HUES64 (cell line): ENCODE results near the gene INPP5B. TPM values are rescaled to one million over a fixed set of nuclear protein-coding genes. Genes with fewer than 3 reads are reported as not detected.
"Not testable (repeated sequence)": the region's sequence is repeated elsewhere in the genome, so short reads cannot be mapped to it uniquely, and the experiment has no call there.

Source experiments
- H3K27ac ChIP-seq: 2 replicates; pipeline ENCODE4 v1.7.0; 2013; ENCODE audit warnings: low read depth, low read length, inconsistent platforms
- H3K27me3 ChIP-seq: 2 replicates; pipeline ENCODE4 v1.6.1; 2013; ENCODE audit warnings: mild to moderate bottlenecking, low read length; ENCODE audit not compliant: insufficient read depth
- H3K36me3 ChIP-seq: 2 replicates; pipeline ENCODE4 v1.6.1; 2013; ENCODE audit warnings: mild to moderate bottlenecking, low read length; ENCODE audit not compliant: insufficient read depth
- H3K4me1 ChIP-seq: 2 replicates; pipeline ENCODE4 v1.6.1; 2013; ENCODE audit warnings: mild to moderate bottlenecking, low read length, moderate library complexity; ENCODE audit not compliant: insufficient read depth
- H3K4me3 ChIP-seq: 2 replicates; pipeline ENCODE4 v1.5.1; 2013; ENCODE audit warnings: mild to moderate bottlenecking, low read length, moderate library complexity
- H3K9ac ChIP-seq: 2 replicates; pipeline ENCODE4 v1.6.1; 2013; ENCODE audit warnings: mild to moderate bottlenecking, low read depth, low read length
- H3K9me3 ChIP-seq: 2 replicates; pipeline ENCODE4 v1.6.1; 2013; ENCODE audit warnings: low read depth, low read length; ENCODE audit not compliant: insufficient read depth
- WGBS: fragments of 150-250, 120-280 bp; methylation state at CpG from one replicate; pipeline ENCODE4 v1.1.7; 2013; ENCODE audit warnings: missing lambda C conversion rate; 5-methylcytosine and 5-hydroxymethylcytosine counted together
- polyA plus RNA-seq, 2 experiments: library from polyadenylated mRNA; stranded (reverse); fragments of 50-300 nt; gene quantifications; one replicate each; pipeline ENCODE4 v1.2.3, GENCODE V29; 2013

Gene INPP5B
- 11.1 TPM for polyA plus RNA-seq (2013, experiment 1 of 2)
- polyA plus RNA-seq (2013, experiment 2 of 2), result 12.6 TPM

GRCh38 chr1:37946703-37947360 is at the start of gene INPP5B:
TSS of gene INPP5B (minus strand) at chr1:37947053. CDS start at chr1:37946308, 745 bp downstream.
- H3K4me1 ChIP-seq, result 0 out of 2 replicates have a peak, but pooled peaks cover 3% of the 10 kb centered on the region
- H3K27ac ChIP-seq, result peak within 1 kb of the TSS; percentile 28; the same call in 1 of the 2 replicates
- H3K9me3 ChIP-seq, result no peaks in the 10 kb centered on the region
- no peaks in the 10 kb centered on the region for H3K27me3 ChIP-seq
- WGBS, result 4% methylated on average over 11 of the region's 11 CpGs
- peak within 1 kb of the TSS; percentile 77 for H3K4me3 ChIP-seq
- H3K9ac ChIP-seq, result peak within 1 kb of the TSS; percentile 79
- H3K36me3 ChIP-seq, result no peaks in the 10 kb centered on the region

- 94% methylated on average over 46 of the region's 46 CpGs for WGBS
- H3K27ac ChIP-seq, result peak overlapping the region; percentile 80
- H3K4me1 ChIP-seq, result peaks cover 27% of the 10 kb centered on the region
- H3K9me3 ChIP-seq, result no peaks in the 10 kb centered on the region
- peak overlapping the region; percentile 51 for H3K4me3 ChIP-seq
- no peaks in the 10 kb centered on the region for H3K27me3 ChIP-seq
- H3K36me3 ChIP-seq, result peaks cover 33% of the 10 kb centered on the region
- peak overlapping the region; percentile 75 for H3K9ac ChIP-seq
Observed at GRCh38 chr1:37995751-37996345, 49.0 kb upstream of the INPP5B start.

GRCh38 chr1:37994886-37995566 is 48.2 kb upstream of the INPP5B start:
- Histone ChIP-seq H3K36me3 (peaks cover 33% of the 10 kb centered on the region), H3K9ac (peak overlapping the region; percentile 75; the same call in 1 of the 2 replicates), H3K27me3 (no peaks in the 10 kb centered on the region), H3K27ac (peak overlapping the region; percentile 25; the same call in 1 of the 2 replicates), H3K4me3 (peak overlapping the region; percentile 51), H3K9me3 (no peaks in the 10 kb centered on the region), H3K4me1 (peaks cover 19% of the 10 kb centered on the region)
- WGBS, result 93% methylated on average over 11 of the region's 11 CpGs

- Histone ChIP-seq H3K4me1 (peaks cover 5% of the 10 kb centered on the region; the same call in 1 of the 2 replicates), H3K36me3 (peaks cover 42% of the 10 kb centered on the region), H3K9ac (peak overlapping the region; percentile 88), H3K9me3 (no peaks in the 10 kb centered on the region), H3K27me3 (no peaks in the 10 kb centered on the region), H3K27ac (peak overlapping the region; percentile 73), H3K4me3 (peak overlapping the region; percentile 87)
- under 1% methylated on average over 30 of the region's 30 CpGs for WGBS
Observed at GRCh38 chr1:37989361-37989930, 42.6 kb upstream of the INPP5B start.

GRCh38 chr1:37987679-37988078 is 40.8 kb upstream of the INPP5B start:
- WGBS, result 87% methylated on average over 1 of the region's 1 CpG
- Histone ChIP-seq H3K4me3 (no peak overlapping the region), H3K4me1 (peaks cover 5% of the 10 kb centered on the region; the same call in 1 of the 2 replicates), H3K36me3 (peaks cover 59% of the 10 kb centered on the region), H3K9me3 (no peaks in the 10 kb centered on the region), H3K27ac (no peak overlapping the region), H3K27me3 (no peaks in the 10 kb centered on the region), H3K9ac (no peak overlapping the region)

- Histone ChIP-seq H3K4me1 (peaks cover 3% of the 10 kb centered on the region; the same call in 1 of the 2 replicates), H3K4me3 (no peak overlapping the region), H3K9ac (no peak overlapping the region), H3K36me3 (peaks cover 100% of the 10 kb centered on the region), H3K27ac (no peak overlapping the region), H3K9me3 (no peaks in the 10 kb centered on the region), H3K27me3 (no peaks in the 10 kb centered on the region)
- WGBS, result 91% methylated on average over 2 of the region's 2 CpGs
Observed at GRCh38 chr1:37983546-37983945, 36.7 kb upstream of the INPP5B start.

- no peaks in the 10 kb centered on the region for H3K27me3 ChIP-seq
- H3K36me3 ChIP-seq, result peaks cover 97% of the 10 kb centered on the region
- no peak overlapping the region for H3K27ac ChIP-seq
- H3K4me3 ChIP-seq, result no peak overlapping the region
- H3K9me3 ChIP-seq, result no peaks in the 10 kb centered on the region
- WGBS, result 92% methylated on average over 4 of the region's 4 CpGs
- no peaks in the 10 kb centered on the region for H3K4me1 ChIP-seq
- no peak overlapping the region for H3K9ac ChIP-seq
Observed at GRCh38 chr1:37978541-37978940, 31.7 kb upstream of the INPP5B start.

- H3K4me1 ChIP-seq, H3K9ac ChIP-seq, H3K27me3 ChIP-seq, H3K4me3 ChIP-seq, H3K27ac ChIP-seq, H3K9me3 ChIP-seq: not testable (repeated sequence)
- WGBS, result 79% methylated on average over 6 of the region's 6 CpGs
- H3K36me3 ChIP-seq, result peaks cover 71% of the 10 kb centered on the region
Observed at GRCh38 chr1:37975083-37975482, 28.2 kb upstream of the INPP5B start.

- Histone ChIP-seq H3K4me1 (no peaks in the 10 kb centered on the region), H3K36me3 (peaks cover 71% of the 10 kb centered on the region), H3K4me3 (no peak overlapping the region), H3K27ac (no peak overlapping the region), H3K27me3 (no peaks in the 10 kb centered on the region), H3K9me3 (no peaks in the 10 kb centered on the region), H3K9ac (no peak overlapping the region)
- WGBS, result 97% methylated on average over 5 of the region's 5 CpGs
Observed at GRCh38 chr1:37974567-37974966, 27.7 kb upstream of the INPP5B start.

GRCh38 chr1:37973684-37974083 is 26.8 kb upstream of the INPP5B start:
- H3K4me1 ChIP-seq, H3K4me3 ChIP-seq, H3K9me3 ChIP-seq, H3K9ac ChIP-seq, H3K27ac ChIP-seq, H3K27me3 ChIP-seq: not testable (repeated sequence)
- 98% methylated on average over 4 of the region's 5 CpGs for WGBS
- H3K36me3 ChIP-seq, result peaks cover 71% of the 10 kb centered on the region

- Histone ChIP-seq H3K9ac (no peak overlapping the region), H3K9me3 (no peaks in the 10 kb centered on the region), H3K4me1 (no peaks in the 10 kb centered on the region), H3K36me3 (peaks cover 76% of the 10 kb centered on the region), H3K27ac (no peak overlapping the region), H3K4me3 (no peak overlapping the region), H3K27me3 (no peaks in the 10 kb centered on the region)
- WGBS, result 98% methylated on average over 4 of the region's 4 CpGs
Observed at GRCh38 chr1:37965301-37965700, 18.4 kb upstream of the INPP5B start.
